HG03342 (cell line): Measurements from ENCODE around the gene RRH.
"Not testable (repeated sequence)": the region's sequence is repeated elsewhere in the genome, so short reads cannot be mapped to it uniquely, and the experiment has no call there.

ENCODE experiments used
- ATAC-seq: cut with Tn5 transposase; IDR thresholded peaks from one replicate; pipeline ENCODE4 v1.9.1; 2021; ENCODE audit warnings: mild to moderate bottlenecking, moderate library complexity; ENCODE audit not compliant: unreplicated experiment

The RRH gene

DNA sequence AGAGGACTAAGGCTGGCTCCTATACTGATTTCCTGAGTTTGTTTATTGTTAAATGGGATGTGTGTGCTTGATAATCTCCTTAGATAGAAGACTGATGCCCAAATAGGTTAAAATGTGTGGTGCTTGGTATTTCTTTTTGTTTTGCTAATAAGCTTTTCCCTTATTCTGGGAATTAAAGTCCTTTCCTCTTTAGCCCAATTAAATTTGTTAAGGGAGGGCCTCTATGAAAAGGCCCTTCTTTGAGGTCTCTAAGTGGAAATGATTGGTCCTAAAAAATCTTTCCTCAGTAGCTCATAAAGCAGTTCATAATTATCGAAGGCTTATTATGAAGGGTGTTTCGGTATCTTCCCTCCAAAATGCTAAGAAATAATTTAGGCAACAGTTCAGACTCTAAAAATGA lies at the start of gene RRH:
Gene RRH (plus strand): TSS at position 301 of the 400 bp plus-strand sequence. CDS start 56 bp downstream, at position 357.
- ATAC-seq: no peak

- not testable (repeated sequence) for ATAC-seq
Measured at GRCh38 chr4:109782092-109782491, 45.7 kb upstream of the RRH start.

GRCh38 chr4:109786846-109787245 lies 40.9 kb upstream of the RRH start:
- ATAC-seq: no peak

GRCh38 chr4:109787807-109788206 lies 40.0 kb upstream of the RRH start:
- ATAC-seq: no peak

GRCh38 chr4:109795059-109795458 lies 32.7 kb upstream of the RRH start:
- no peak for ATAC-seq

DNA sequence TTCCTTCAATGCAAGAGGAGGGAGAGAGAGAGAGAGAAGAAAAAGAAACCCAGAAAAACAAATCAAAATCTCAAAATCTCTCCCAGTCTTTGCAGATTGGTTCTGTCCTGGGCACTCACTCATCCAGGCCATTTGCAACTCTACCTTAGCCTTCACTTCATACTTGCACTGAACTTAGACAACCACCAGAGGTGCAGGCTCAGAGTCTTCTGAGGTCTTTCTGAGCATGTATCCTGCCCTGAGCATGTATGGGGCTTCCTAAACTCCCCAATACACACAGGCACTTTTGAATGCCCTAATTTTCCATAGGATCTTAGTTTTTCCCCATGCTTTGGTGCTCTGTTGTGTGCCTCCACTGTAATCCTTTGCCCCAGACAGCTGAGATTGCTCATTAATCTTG lies 28.9 kb upstream of the RRH start:
- ATAC-seq: no peak

DNA sequence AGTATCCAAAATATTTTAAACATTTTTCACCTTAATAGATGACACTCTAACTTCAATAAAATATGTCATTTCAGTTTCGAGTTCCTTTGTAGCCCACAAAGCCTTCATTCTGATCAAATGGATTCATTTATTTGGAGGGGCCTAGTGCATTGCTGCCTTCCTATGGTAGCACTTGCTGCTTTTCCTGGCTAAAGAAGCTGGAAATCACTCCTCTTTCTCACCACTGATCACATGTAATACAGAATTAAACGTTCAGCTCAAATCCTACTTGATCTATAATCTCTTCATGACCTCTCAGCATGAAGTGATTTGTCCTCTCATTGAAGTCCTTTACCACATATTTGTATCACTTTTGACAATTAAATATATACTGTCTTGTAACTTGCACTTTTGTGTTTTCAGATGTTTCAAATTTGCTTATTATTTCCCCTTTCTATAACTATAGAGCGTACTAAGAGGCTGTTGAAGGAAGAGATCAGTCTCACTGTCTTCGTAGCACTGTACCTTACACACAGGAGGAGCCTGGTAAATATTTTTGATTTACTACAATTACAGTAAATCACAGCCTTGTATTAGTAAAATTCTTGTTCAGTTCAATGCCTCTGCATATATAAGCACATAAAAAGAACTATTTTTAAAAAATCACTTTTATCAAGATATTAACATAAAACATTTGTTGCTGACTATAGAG lies 26.5 kb upstream of the RRH start:
- no peak for ATAC-seq

DNA sequence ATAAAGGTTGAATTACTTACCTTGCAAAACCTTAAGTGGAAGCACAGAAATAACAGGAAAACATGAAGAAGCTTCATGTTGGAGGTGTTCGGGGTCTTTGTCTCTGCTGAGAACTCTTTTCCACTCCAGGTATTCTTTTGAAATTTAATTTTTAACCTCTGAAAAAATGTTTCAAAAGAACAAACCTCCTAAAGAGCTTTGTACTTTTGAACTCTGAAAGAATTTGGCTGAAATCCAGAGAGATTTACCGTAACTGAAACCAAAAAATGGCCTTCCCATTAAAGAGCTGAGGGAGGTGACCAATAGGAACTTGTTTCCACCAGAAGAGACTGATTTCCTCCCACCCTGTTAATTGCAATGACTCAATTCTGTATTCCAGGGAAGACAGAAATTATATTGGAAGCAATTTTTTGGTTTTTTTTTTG lies 25.9 kb upstream of the RRH start, which contains the start of gene CFI:
Gene CFI (minus strand): TSS at position 105 of the 425 bp plus-strand sequence. CDS start 28 bp downstream, at position 77.
- ATAC-seq: no peak

DNA sequence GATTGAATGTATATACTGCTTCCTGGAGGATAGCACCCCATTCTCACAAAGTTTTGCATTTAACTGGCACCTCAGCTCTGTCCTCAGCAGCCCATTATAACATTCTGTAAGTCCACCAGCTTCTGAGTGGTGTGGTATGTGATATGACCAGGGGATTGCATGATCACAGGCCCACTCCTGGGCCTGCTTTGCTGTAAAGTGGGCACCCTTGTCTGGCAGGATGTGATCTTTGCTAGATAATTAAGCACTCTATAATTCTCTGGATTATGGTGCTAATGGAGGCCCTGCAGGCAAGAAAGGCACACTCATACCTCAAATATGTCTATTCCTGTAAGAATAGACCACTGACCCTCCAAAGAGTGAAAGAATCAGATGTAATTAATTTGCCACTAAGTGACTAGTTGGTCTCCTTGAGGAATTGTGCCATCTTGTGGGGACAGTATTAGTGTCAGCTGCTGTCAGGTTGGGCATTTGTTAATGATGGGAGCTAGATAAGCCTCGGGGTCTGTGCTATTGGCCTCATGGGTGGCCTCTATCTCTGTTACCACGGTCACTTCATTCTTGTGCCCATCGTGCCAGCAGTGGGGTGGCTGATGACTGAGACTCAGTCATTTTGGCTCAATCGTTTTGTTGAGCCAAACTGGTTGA lies 23.7 kb upstream of the RRH start:
- no peak for ATAC-seq

- no peak for ATAC-seq
Measured at GRCh38 chr4:109809655-109810054, 18.1 kb upstream of the RRH start.

DNA sequence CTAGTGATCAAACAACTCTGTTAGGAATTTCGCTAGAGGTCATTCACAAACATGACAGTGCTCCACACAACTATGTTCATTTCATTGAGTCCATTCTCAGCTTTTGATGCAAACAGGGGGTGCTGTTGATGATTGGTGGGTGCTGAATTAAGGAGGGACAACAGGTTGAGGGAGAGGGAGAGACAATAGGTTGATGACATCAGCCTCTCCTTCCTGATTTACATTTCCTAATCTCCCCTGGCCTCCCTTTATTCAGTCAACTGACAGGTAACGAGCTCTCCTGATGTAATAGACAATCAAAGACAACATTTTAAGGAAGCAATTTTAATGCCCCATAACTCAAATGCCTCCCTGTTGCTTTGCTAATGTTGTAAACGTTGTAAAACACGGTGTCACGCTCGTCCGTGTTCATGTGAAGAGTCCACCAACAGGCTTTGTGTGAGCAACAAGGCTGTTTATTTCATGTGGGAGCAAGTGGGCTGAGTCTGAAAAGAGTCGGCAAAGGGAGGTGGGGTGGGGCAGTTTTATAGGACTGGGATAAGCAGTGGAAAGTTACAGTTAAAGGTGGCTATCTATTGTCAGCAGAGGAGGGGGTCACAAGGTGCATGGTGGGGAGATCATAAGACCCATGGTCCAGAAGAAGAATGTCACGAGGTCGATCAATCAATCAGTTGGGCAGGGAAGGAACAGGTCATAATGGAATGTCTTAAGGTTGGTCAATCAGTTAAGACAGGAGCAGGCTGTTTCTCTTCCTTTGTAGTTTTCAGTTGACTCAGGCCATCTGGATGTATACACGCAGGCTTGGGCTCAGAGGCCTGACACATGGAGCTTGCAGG lies 17.0 kb upstream of the RRH start:
- ATAC-seq: no peak

- no peak for ATAC-seq
Measured at GRCh38 chr4:109811707-109812106, 16.1 kb upstream of the RRH start.

DNA sequence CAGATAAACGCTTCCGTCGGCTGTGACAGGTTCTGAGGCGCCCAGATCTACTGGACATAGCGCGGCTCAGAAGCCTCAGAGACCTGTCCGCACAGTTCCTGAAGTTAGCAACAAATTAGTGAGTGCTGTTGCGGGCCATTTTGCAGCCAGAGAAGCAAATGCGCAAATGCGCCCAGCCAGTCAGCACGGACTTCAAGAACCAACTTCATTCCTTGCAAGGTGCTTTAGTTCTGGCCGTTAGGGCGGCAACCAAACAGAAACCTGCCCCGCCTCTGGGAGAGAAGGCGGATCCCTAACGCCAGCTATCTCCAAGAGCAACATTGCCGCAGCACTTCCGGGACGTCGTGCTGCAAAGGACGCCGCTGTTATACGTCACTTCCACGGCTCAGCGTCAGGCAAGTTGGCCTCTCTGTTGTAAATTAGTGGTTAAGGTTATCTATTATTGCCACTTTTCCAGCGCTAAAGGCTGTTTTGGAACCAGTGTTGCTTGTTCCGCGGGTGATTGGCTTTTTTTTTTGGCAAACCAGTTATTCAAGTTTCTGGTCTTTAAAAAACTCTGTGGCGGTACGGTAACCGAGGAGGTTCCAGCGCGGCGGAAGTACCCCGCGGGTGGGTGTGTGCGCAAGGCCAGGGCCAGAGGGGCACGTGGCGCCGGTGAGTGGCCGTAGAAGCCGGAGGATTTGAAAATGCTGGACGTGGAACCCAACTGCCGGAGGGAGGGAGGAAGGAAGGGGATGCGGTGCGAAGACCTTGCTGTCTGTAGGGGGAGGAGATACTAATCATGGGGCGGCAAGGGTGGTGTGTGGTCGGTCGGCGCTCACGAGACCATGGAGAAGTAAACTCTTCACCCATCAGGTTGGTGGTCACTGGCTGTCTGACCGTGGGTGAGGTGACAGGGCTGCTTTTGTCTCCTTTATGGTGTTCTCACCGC lies 12.4 kb upstream of the RRH start, which contains the start of gene GAR1:
Gene GAR1 (plus strand): TSS at position 612 of the 931 bp plus-strand sequence. CDS start 403 bp downstream, outside the sequence.
- ATAC-seq: peak; percentile 99

- no peak for ATAC-seq
Measured at GRCh38 chr4:109816082-109816442, 11.7 kb upstream of the RRH start.

GRCh38 chr4:109816894-109817293 lies 10.9 kb upstream of the RRH start:
- ATAC-seq: no peak

DNA sequence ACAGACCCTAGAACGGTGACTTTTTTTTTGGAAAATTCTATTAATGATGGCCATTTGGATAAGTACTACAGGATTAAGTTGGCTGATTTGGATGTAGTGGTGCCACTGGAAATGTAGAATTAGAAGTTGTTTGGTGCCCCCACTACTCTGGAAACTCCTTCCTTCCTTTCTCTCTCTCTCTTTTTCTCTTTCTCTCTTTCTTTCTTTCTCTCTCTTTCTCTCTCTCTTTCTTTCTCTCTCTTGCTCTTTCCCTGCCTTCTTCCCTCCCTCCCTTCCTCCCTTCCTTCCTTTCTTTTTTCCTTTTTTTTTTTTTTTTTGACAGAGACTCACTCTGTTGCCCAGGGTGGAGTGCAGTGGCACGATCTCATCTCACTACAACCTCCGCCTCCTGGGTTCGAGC lies 9.5 kb upstream of the RRH start:
- no peak for ATAC-seq

- no peak for ATAC-seq
Measured at GRCh38 chr4:109820563-109820962, 7.2 kb upstream of the RRH start.

DNA sequence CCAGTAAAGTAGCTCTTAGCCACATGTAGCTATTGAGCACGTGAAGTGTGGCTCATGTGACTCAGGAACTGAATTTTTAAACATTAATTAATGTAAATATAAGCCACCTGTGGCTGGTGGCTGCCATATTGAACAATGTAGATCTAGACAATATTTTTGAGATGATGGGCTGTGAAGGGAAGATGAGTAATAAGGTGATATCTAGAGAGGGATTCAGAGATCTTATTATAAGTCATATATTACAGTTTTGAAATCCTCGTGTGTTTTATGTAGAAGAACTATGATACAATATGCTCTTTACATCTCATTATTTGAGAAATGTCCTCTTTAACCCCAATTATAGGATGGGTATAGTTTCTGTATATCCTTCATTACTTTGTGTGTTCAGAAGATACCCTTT lies 6.6 kb upstream of the RRH start:
- ATAC-seq: no peak

- ATAC-seq: peak; percentile 72
Measured at GRCh38 chr4:109826719-109827118, 1.1 kb upstream of the RRH start.

DNA sequence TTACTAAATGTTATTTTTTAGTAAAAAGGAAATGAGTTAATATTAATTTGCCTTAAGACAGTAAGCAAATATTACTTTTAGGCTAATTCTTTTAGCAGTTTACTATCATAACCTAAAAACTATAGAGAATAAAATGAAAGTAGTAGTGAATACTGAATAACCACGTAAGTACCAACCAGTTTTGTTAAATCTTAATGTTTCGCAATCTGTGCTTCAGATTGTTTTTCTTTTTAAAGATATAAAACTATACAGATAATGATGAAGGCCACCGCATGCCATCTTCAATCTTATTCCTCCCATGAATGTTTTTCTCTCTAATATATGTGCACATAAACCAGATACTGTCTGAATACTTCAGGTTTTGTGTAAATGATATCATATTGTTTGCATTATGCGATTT lies 6.0 kb downstream of the RRH start:
- ATAC-seq: no peak
